H1 (cell line): Measurements from ENCODE around the gene SPAG16.

Experiments used
- CEBPB ChIP-seq: IDR thresholded peaks from 2 replicates; pipeline ENCODE4 v1.6.1; 2012; ENCODE audit warnings: low read depth, low read length
- KDM1A ChIP-seq: fragments of 200-600, 300-600 bp; sonication (generic); IDR thresholded peaks from 2 replicates; pipeline ENCODE4 v1.7.1; 2016; ENCODE audit warnings: mild to moderate bottlenecking, low read length, borderline replicate concordance
- SIRT6 ChIP-seq: IDR thresholded peaks from one replicate; pipeline ENCODE4 v1.7.1; 2012; ENCODE audit warnings: low read length, inconsistent platforms

GRCh38 chr2:213959589-213959988 is 675.3 kb downstream of the SPAG16 start:
- TF ChIP-seq KDM1A (no peak), CEBPB (no peak), SIRT6 (no peak)
